SK-N-SH (cell line): ENCODE measurements around the gene MAD1L1. TPM values are rescaled to one million over a fixed set of nuclear protein-coding genes. Genes with fewer than 3 reads are reported as not detected.
A peak's percentile ranks its signal among the peaks of the same experiment; 100 is the strongest.

ENCODE experiments used
- CTCF ChIA-PET: fragments of 300-600, 350-600 bp; formaldehyde crosslinking; extraction: SDS; loops from one replicate; lab custom pipeline; 2021; lab: Yijun Ruan, JAX
- POLR2A ChIA-PET: fragments of 350-600 bp; sonication (Branson Sonifier 250); formaldehyde crosslinking; extraction: SDS; loops from one replicate; lab custom pipeline; 2020; ENCODE audit warnings: antibody characterized with exemption, inconsistent platforms; lab: Yijun Ruan, JAX
- DNase-seq: peaks from one replicate; pipeline ENCODE4 v3.0.0; 2012
- H2AFZ ChIP-seq: fragments of 200-600 bp; sonication (generic); 2 replicates; pipeline ENCODE4 v1.8.1; 2016; ENCODE audit warnings: antibody characterized with exemption, mild to moderate bottlenecking, low read depth
- H3F3A ChIP-seq: fragments of 200-600 bp; sonication (generic); replicated peaks from 2 replicates; pipeline ENCODE3; 2016; ENCODE audit warnings: antibody characterized with exemption, mild to moderate bottlenecking; ENCODE audit not compliant: insufficient read depth
- H3K27ac ChIP-seq, 2 experiments: fragments of 200-500 bp in 1 of 2; fragments of 200-600 bp in 1 of 2; sonication (Bioruptor generic) in 1 of 2; sonication (generic), shearing (Covaris generic) in 1 of 2; 2 replicates each; pipeline versions ENCODE4 v1.5.1 to v1.6.1; 2014 to 2016; ENCODE audit warnings: low read depth in 2 of 2, inconsistent platforms in 1 of 2, low read length in 1 of 2, mild to moderate bottlenecking in 1 of 2, mixed read lengths in 1 of 2
- H3K27me3 ChIP-seq: fragments of 200-600 bp; sonication (generic), shearing (Covaris generic); 2 replicates; pipeline ENCODE4 v1.6.1; 2016; ENCODE audit warnings: mixed run types; ENCODE audit not compliant: insufficient read depth
- H3K36me3 ChIP-seq, 2 experiments: fragments of 200-500 bp in 1 of 2; fragments of 200-600 bp in 1 of 2; sonication (Bioruptor generic) in 1 of 2; sonication (generic) in 1 of 2; replicated peaks in 1 of 2; 2 replicates each; pipeline versions ENCODE3 to v1.5.1; 2014 to 2016; ENCODE audit warnings: low read length in 1 of 2, mild to moderate bottlenecking in 1 of 2; ENCODE audit not compliant: insufficient read depth in 2 of 2, control insufficient read depth in 1 of 2
- H3K4me1 ChIP-seq, 2 experiments: fragments of 200-500 bp in 1 of 2; fragments of 200-600 bp in 1 of 2; sonication (Bioruptor generic) in 1 of 2; sonication (generic), shearing (Covaris generic) in 1 of 2; 2 replicates each; pipeline versions ENCODE4 v1.5.1 to v1.6.1; 2014 to 2016; ENCODE audit warnings: low read depth in 1 of 2, low read length in 1 of 2, mixed run types in 1 of 2; ENCODE audit not compliant: insufficient read depth in 2 of 2, control insufficient read depth in 1 of 2
- H3K4me2 ChIP-seq: fragments of 200-600 bp; sonication (generic), shearing (Covaris generic); 2 replicates; pipeline ENCODE4 v1.6.1; 2017; ENCODE audit warnings: mixed run types
- H3K4me3 ChIP-seq, 2 experiments: fragments of 200-500 bp in 1 of 2; fragments of 200-600 bp in 1 of 2; sonication (Bioruptor generic) in 1 of 2; sonication (generic), shearing (Covaris generic) in 1 of 2; 2 replicates each; pipeline versions ENCODE4 v1.5.1 to v1.8.1; 2014 to 2016; ENCODE audit warnings: low read depth in 2 of 2, inconsistent platforms in 1 of 2, low read length in 1 of 2, mild to moderate bottlenecking in 1 of 2, mixed read lengths in 1 of 2, moderate library complexity in 1 of 2
- H3K79me2 ChIP-seq: fragments of 200-600 bp; sonication (generic); 2 replicates; pipeline ENCODE4 v1.8.1; 2017; ENCODE audit warnings: mild to moderate bottlenecking; ENCODE audit not compliant: insufficient read depth
- H3K9ac ChIP-seq: fragments of 200-600 bp; sonication (generic); 2 replicates; pipeline ENCODE4 v1.6.1; 2017; ENCODE audit warnings: mixed run types
- H3K9me2 ChIP-seq: fragments of 200-600 bp; sonication (generic); 2 replicates; pipeline ENCODE4 v1.6.1; 2017; ENCODE audit warnings: mixed run types
- H3K9me3 ChIP-seq: fragments of 200-600 bp; sonication (generic); 2 replicates; pipeline ENCODE4 v1.6.1; 2017; ENCODE audit warnings: mixed run types, mild to moderate bottlenecking, moderate library complexity
- H4K20me1 ChIP-seq: fragments of 200-600 bp; sonication (generic); 2 replicates; pipeline ENCODE4 v1.6.1; 2017; ENCODE audit warnings: mild to moderate bottlenecking, mixed run types; ENCODE audit not compliant: insufficient read depth
- EZH2phosphoT487 ChIP-seq: fragments of 200-600 bp; sonication (generic); IDR thresholded peaks from 2 replicates; pipeline ENCODE4 v1.6.1; 2017; ENCODE audit warnings: low read depth, mixed run types, mild to moderate bottlenecking, antibody characterized with exemption, moderate library complexity, borderline replicate concordance
- FOXM1 ChIP-seq: IDR thresholded peaks from 2 replicates; pipeline ENCODE4 v1.4.0; 2012; ENCODE audit warnings: low read depth, mild to moderate bottlenecking
- GATA2 ChIP-seq: sonication (generic); formaldehyde crosslinking; IDR thresholded peaks from 2 replicates; pipeline ENCODE4 v1.5.0; 2020; ENCODE audit warnings: mild to moderate bottlenecking, missing genetic modification reagents
- NFIC ChIP-seq: IDR thresholded peaks from 2 replicates; pipeline ENCODE4 v1.4.0; 2012; ENCODE audit warnings: borderline replicate concordance
- NRF1 ChIP-seq: IDR thresholded peaks from 2 replicates; pipeline ENCODE4 v1.6.1; 2012; ENCODE audit warnings: low read depth, mild to moderate bottlenecking, low read length
- POLR2AphosphoS5 ChIP-seq: IDR thresholded peaks from 2 replicates; pipeline ENCODE4 v1.6.1; 2012; ENCODE audit warnings: low read depth, low read length
- REST ChIP-seq: IDR thresholded peaks from 2 replicates; pipeline ENCODE4 v1.6.1; 2012; ENCODE audit warnings: mild to moderate bottlenecking, low read depth, low read length, moderate library complexity
- RFX5 ChIP-seq: IDR thresholded peaks from 2 replicates; pipeline ENCODE4 v1.6.1; 2012; ENCODE audit warnings: mild to moderate bottlenecking, improper control_type of control experiment, low read length
- SIN3A ChIP-seq: IDR thresholded peaks from 2 replicates; pipeline ENCODE4 v1.6.1; 2012; ENCODE audit warnings: low read depth, mild to moderate bottlenecking, low read length, moderate library complexity, borderline replicate concordance
- SMC3 ChIP-seq: IDR thresholded peaks from 2 replicates; pipeline ENCODE4 v1.6.1; 2012; ENCODE audit warnings: low read depth, low read length, improper control_type of control experiment
- TCF12 ChIP-seq: IDR thresholded peaks from 2 replicates; pipeline ENCODE4 v1.4.0; 2012
- WGBS: methylation state at CpG from one replicate; pipeline ENCODE4 v1.1.6; 2017; ENCODE audit warnings: low lambda C conversion rate; 5-methylcytosine and 5-hydroxymethylcytosine counted together
- polyA plus RNA-seq, 3 experiments: library from polyadenylated mRNA; depleted of rRNA; stranded (reverse); fragments of >200 nt; gene quantifications; 2 replicates each; pipeline ENCODE4 v1.2.3, GENCODE V29; 2012

MAD1L1 gene
- polyA plus RNA-seq, 1 of the 3 experiments (the other 2 are of a cell fraction) = 46.2 TPM

DNA sequence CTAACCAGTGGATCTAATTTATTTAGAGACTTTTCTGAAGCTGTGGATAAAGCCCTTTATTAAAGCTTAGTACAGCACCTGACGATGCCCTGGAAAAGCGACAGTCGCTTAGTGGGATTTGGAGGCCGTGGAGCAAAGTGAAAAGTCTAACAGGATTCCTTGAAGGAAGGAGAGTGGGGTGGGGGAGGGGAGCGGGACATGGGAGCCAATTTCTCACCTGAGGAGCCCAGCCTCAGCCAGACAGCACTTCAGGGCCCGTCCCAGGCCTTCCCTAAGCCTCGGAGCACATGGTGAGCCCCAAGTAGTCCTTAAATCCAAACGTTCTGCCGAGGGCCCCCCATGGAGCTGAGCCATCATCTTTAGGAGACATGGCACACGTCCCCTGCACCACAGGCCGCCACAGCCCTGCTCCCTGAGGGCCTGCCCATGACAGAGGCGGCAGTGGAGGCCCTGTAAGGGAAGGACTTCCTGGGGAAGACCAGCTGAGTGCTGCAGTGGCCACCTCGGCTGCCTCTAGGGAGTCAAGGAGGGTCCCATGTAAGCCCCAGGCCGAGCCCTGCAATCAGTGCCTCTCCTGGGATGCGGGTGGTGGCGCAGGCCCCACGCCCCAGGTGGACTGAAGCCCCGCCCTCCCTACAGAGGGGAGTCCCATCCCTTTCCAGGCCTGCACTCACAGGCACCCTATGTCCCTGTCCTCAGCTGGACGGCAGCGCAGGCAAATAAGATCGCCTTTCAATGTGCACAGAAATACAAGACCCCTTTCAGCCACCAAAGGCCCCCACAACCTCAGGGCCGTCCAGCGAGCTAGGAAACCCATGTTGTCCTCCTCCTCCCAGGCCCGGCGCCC, 187.0 kb downstream of the MAD1L1 start:
- H3K9me3 ChIP-seq = no peaks in the 10 kb centered on the region
- TF ChIP-seq SIN3A (no peak), REST (no peak), NFIC (no peak), TCF12 (no peak)
- no peaks in the 10 kb centered on the region for H4K20me1 ChIP-seq
- ChIA-PET POLR2A (no interaction called here), CTCF (interaction anchor here (0.7 to 0.9 kb wide), 2 partner anchors 58 to 164 kb away, joined by 3 read pairs; no protein-coding TSS in a partner anchor)
- peaks cover 0 to 7% of the 10 kb centered on the region in 2 experiments for H3K36me3 ChIP-seq
- peak; percentile 24 for DNase-seq
- no peak overlapping the region for H3K27ac ChIP-seq
- no peaks in the 10 kb centered on the region for H3K9me2 ChIP-seq
- H3K79me2 ChIP-seq = no peaks in the 10 kb centered on the region
- no peaks in the 10 kb centered on the region for H3K27me3 ChIP-seq
- no peak overlapping the region for H2AFZ ChIP-seq
- H3K4me2 ChIP-seq = no peak overlapping the region
- peaks cover 0 to 5% of the 10 kb centered on the region in 2 experiments; a peak in 1 of 4 replicates for H3K4me1 ChIP-seq
- no peaks in the 10 kb centered on the region for H3F3A ChIP-seq
- no peak overlapping the region for H3K4me3 ChIP-seq
- WGBS = 93% methylated on average over 19 of the region's 25 CpGs
- no peak overlapping the region for H3K9ac ChIP-seq

DNA sequence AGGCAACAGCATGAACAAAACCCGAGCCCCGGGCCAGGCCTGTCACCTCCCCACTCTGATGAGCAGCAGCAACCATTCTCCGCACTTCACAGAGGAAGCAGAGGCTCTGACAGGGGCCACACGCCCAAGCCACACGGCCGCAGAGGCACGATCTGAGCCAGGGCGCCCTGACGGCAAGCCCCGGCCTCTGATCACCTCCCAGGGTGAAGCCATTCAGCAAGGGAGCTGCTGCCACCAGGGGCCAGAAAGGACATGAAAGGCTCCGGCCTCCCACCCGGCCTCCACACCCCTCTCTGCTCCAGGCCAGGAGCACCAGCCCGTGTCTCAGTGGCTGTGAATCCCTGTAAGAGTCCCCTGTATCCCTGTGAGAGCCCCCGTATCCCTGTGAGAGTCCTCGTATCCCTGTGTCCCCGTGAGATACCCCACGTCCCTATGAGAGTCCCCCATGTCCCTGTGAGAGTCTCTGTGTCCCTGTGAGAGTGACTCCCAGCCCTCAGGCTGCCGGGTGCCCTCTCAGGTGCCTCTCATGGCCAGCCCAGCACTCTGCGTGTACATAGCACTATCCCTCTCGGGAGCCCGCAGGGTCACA, 187.8 kb downstream of the MAD1L1 start:
- Histone ChIP-seq H3K9me3 (no peaks in the 10 kb centered on the region), H4K20me1 (no peaks in the 10 kb centered on the region), H3K36me3 (peaks cover 0 to 7% of the 10 kb centered on the region in 2 experiments), H3K79me2 (no peaks in the 10 kb centered on the region), H3K27me3 (no peaks in the 10 kb centered on the region), H3K4me1 (peaks cover 0 to 5% of the 10 kb centered on the region in 2 experiments; a peak in 1 of 4 replicates), H2AFZ (no peak overlapping the region), H3K9ac (no peak overlapping the region), H3K4me3 (no peak overlapping the region), H3K4me2 (no peak overlapping the region), H3F3A (no peaks in the 10 kb centered on the region), H3K27ac (no peak overlapping the region), H3K9me2 (no peaks in the 10 kb centered on the region)
- DNase-seq = peak; percentile 32
- TF ChIP-seq POLR2AphosphoS5 = no peak
- TF ChIP-seq NFIC = no peak
- no peak for TF ChIP-seq GATA2 (CRISPR knock-in tag)
- no peak for TF ChIP-seq FOXM1
- no peak for TF ChIP-seq NRF1
- TF ChIP-seq RFX5 = no peak
- TF ChIP-seq SIN3A = no peak
- no peak for TF ChIP-seq EZH2phosphoT487
- no peak for TF ChIP-seq SMC3
- ChIA-PET POLR2A (no interaction called here), CTCF (interaction anchor here (0.6 to 0.9 kb wide), 4 partner anchors 55 to 164 kb away, joined by 3 read pairs; no protein-coding TSS in a partner anchor)
- WGBS = 97% methylated on average over 18 of the region's 21 CpGs
